ENCODE measurements around the gene SECTM1. TPM values are rescaled to one million over a fixed set of nuclear protein-coding genes. Genes with fewer than 3 reads are reported as not detected.

The SECTM1 gene
- total RNA-seq, 1 donor from 2014 or later: 0.27 TPM

- Histone ChIP-seq H3K27me3 (ENCODE audit: insufficient read depth, low read length) (peaks cover 8% of the 10 kb centered on the region), H3K79me2 (ENCODE audit: insufficient read depth, low read length) (no peaks in the 10 kb centered on the region), H3K4me3 (ENCODE audit: insufficient read depth, low read depth, low read length) (no peak overlapping the region), H3K9ac (ENCODE audit: low read length) (no peak overlapping the region), H2AFZ (ENCODE audit: low read depth, low read length) (no peak overlapping the region), H3K9me3 (ENCODE audit: insufficient read depth, low read depth, low read length) (no peaks in the 10 kb centered on the region), H3K27ac (ENCODE audit: low read depth, low read length) (no peak overlapping the region), H3K4me1 (ENCODE audit: insufficient read depth, low read length) (peaks cover 10% of the 10 kb centered on the region), H3K36me3 (ENCODE audit: insufficient read depth, low read length) (no peaks in the 10 kb centered on the region), H3K4me2 (ENCODE audit: low read length) (no peak overlapping the region), H4K20me1 (ENCODE audit: insufficient read depth, low read length) (peaks cover 3% of the 10 kb centered on the region)
- peaks cover 1% of the 10 kb centered on the region for H3K36me3 Mint-ChIP-seq (ENCODE audit: low read depth, unreplicated experiment)
- H3K9me3 Mint-ChIP-seq (ENCODE audit: unreplicated experiment): no peaks in the 10 kb centered on the region
- H3K27me3 Mint-ChIP-seq (ENCODE audit: low read depth, unreplicated experiment): peaks cover 41% of the 10 kb centered on the region
- FAIRE-seq: no peak
- no peak for TF ChIP-seq EZH2 (IDR thresholded peaks at IDR 0.05; ENCODE audit: insufficient read depth, low read length)
- TF ChIP-seq CTCF (IDR thresholded peaks at IDR 0.05; ENCODE audit: insufficient read depth, low read depth, low read length): no peak
- no peak for DNase-seq (ENCODE audit: low read depth)
- H3K4me1 Mint-ChIP-seq (ENCODE audit: low read depth, unreplicated experiment): peaks cover 3% of the 10 kb centered on the region
- H3K27ac Mint-ChIP-seq (ENCODE audit: unreplicated experiment): no peak overlapping the region
- H3K4me3 Mint-ChIP-seq (ENCODE audit: unreplicated experiment): no peak overlapping the region
Measured at GRCh38 chr17:82353484-82353883, 19.9 kb upstream of the SECTM1 start.

GRCh38 chr17:82351713-82352488, 18.3 kb upstream of the SECTM1 start:
- Histone ChIP-seq H3K9me3 (ENCODE audit: insufficient read depth, low read depth, low read length) (no peaks in the 10 kb centered on the region), H3K4me3 (ENCODE audit: insufficient read depth, low read depth, low read length) (no peak overlapping the region), H3K27ac (ENCODE audit: low read depth, low read length) (no peak overlapping the region), H3K9ac (ENCODE audit: low read length) (no peak overlapping the region), H3K27me3 (ENCODE audit: insufficient read depth, low read length) (peaks cover 9% of the 10 kb centered on the region), H3K4me2 (ENCODE audit: low read length) (no peak overlapping the region), H3K79me2 (ENCODE audit: insufficient read depth, low read length) (no peaks in the 10 kb centered on the region), H3K36me3 (ENCODE audit: insufficient read depth, low read length) (no peaks in the 10 kb centered on the region), H4K20me1 (ENCODE audit: insufficient read depth, low read length) (peaks cover 3% of the 10 kb centered on the region), H2AFZ (ENCODE audit: low read depth, low read length) (peak overlapping the region; percentile 46), H3K4me1 (ENCODE audit: insufficient read depth, low read length) (peaks cover 10% of the 10 kb centered on the region)
- Mint-ChIP-seq H3K9me3 (ENCODE audit: unreplicated experiment) (no peaks in the 10 kb centered on the region), H3K4me3 (ENCODE audit: unreplicated experiment) (no peak overlapping the region), H3K27ac (ENCODE audit: unreplicated experiment) (no peak overlapping the region), H3K4me1 (ENCODE audit: low read depth, unreplicated experiment) (peaks cover 3% of the 10 kb centered on the region), H3K36me3 (ENCODE audit: low read depth, unreplicated experiment) (peaks cover 1% of the 10 kb centered on the region), H3K27me3 (ENCODE audit: low read depth, unreplicated experiment) (peaks cover 38% of the 10 kb centered on the region)
- FAIRE-seq (no peak), DNase-seq (ENCODE audit: low read depth) (peak; percentile 58)
- TF ChIP-seq CTCF (IDR thresholded peaks at IDR 0.05; ENCODE audit: insufficient read depth, low read depth, low read length) (peak; percentile 83), EZH2 (IDR thresholded peaks at IDR 0.05; ENCODE audit: insufficient read depth, low read length) (no peak)

GRCh38 chr17:82351254-82351712, 17.7 kb upstream of the SECTM1 start:
- Mint-ChIP-seq H3K4me1 (ENCODE audit: low read depth, unreplicated experiment) (peaks cover 3% of the 10 kb centered on the region), H3K27me3 (ENCODE audit: low read depth, unreplicated experiment) (peaks cover 39% of the 10 kb centered on the region), H3K4me3 (ENCODE audit: unreplicated experiment) (no peak overlapping the region), H3K9me3 (ENCODE audit: unreplicated experiment) (no peaks in the 10 kb centered on the region), H3K27ac (ENCODE audit: unreplicated experiment) (no peak overlapping the region), H3K36me3 (ENCODE audit: low read depth, unreplicated experiment) (peaks cover 1% of the 10 kb centered on the region)
- H3K27me3 ChIP-seq (ENCODE audit: insufficient read depth, low read length): peaks cover 9% of the 10 kb centered on the region
- FAIRE-seq (no peak), DNase-seq (ENCODE audit: low read depth) (no peak)
- H2AFZ ChIP-seq (ENCODE audit: low read depth, low read length): no peak overlapping the region
- H3K9ac ChIP-seq (ENCODE audit: low read length): no peak overlapping the region
- no peaks in the 10 kb centered on the region for H3K36me3 ChIP-seq (ENCODE audit: insufficient read depth, low read length)
- H3K4me3 ChIP-seq (ENCODE audit: insufficient read depth, low read depth, low read length): no peak overlapping the region
- no peak overlapping the region for H3K4me2 ChIP-seq (ENCODE audit: low read length)
- peaks cover 9% of the 10 kb centered on the region for H3K4me1 ChIP-seq (ENCODE audit: insufficient read depth, low read length)
- no peaks in the 10 kb centered on the region for H3K9me3 ChIP-seq (ENCODE audit: insufficient read depth, low read depth, low read length)
- H3K79me2 ChIP-seq (ENCODE audit: insufficient read depth, low read length): no peaks in the 10 kb centered on the region
- H4K20me1 ChIP-seq (ENCODE audit: insufficient read depth, low read length): peaks cover 3% of the 10 kb centered on the region
- no peak overlapping the region for H3K27ac ChIP-seq (ENCODE audit: low read depth, low read length)
- TF ChIP-seq EZH2 (IDR thresholded peaks at IDR 0.05; ENCODE audit: insufficient read depth, low read length) (no peak), CTCF (IDR thresholded peaks at IDR 0.05; ENCODE audit: insufficient read depth, low read depth, low read length) (no peak)
